K562 (cell line): ENCODE results near the gene CYRIA.

Experiments
- ARHGAP35 ChIP-seq: fragments of 450-650 bp; IDR thresholded peaks from 2 replicates; pipeline ENCODE4 v1.6.1; 2018; ENCODE audit not compliant: partially characterized antibody
- BHLHE40 ChIP-seq: IDR thresholded peaks from 2 replicates; pipeline ENCODE4 v1.6.1; 2011; ENCODE audit warnings: low read length, improper control_type of control experiment
- CEBPB ChIP-seq: fragments of 450-650 bp; IDR thresholded peaks from 2 replicates; pipeline ENCODE4 v1.6.1; 2016; ENCODE audit warnings: missing genetic modification characterization, missing compliant biosample characterization
- MYC ChIP-seq, 2 experiments: fragments of 250-450 bp in 1 of 2; sonication (Bioruptor Pico) in 1 of 2; IDR thresholded peaks; 2 replicates each; pipeline versions ENCODE4 v1.5.1 to v1.6.1; 2012 to 2021; ENCODE audit warnings: low read depth in 2 of 2, borderline replicate concordance in 1 of 2, improper control_type of control experiment in 1 of 2, low read length in 1 of 2, mild to moderate bottlenecking in 1 of 2, moderate library complexity in 1 of 2
- POLR2A ChIP-seq: fragments of 450-650 bp; conservative IDR thresholded peaks from 2 replicates; pipeline ENCODE4 v1.6.1; 2016
- SREBF1 ChIP-seq: fragments of 150-350 bp; IDR thresholded peaks from 2 replicates; pipeline ENCODE4 v1.6.1; 2014; ENCODE audit warnings: antibody characterized with exemption, low read depth, low read length, borderline replicate concordance
- ZNF589 ChIP-seq: fragments of 200-800 bp; sonication (Bioruptor generic); IDR thresholded peaks from 2 replicates; pipeline ENCODE4 v1.6.1; 2016; ENCODE audit warnings: low read depth, missing genetic modification characterization, missing compliant biosample characterization
- TF ChIP-seq, protein P1 (sequence below): fragments of 450-650 bp; IDR thresholded peaks from 2 replicates; pipeline ENCODE4 v1.6.1; 2018; ENCODE audit not compliant: partially characterized antibody
- TF ChIP-seq, protein P2 (sequence below), 3 experiments: IDR thresholded peaks in 2 of 3; conservative IDR thresholded peaks in 1 of 3; 2 replicates each; pipeline ENCODE4 v1.5.1; 2011 to 2012; ENCODE audit warnings: low read length in 3 of 3, mild to moderate bottlenecking in 3 of 3, control low read depth in 2 of 3, improper control_type of control experiment in 1 of 3, inconsistent platforms in 1 of 3, low read depth in 1 of 3, mixed read lengths in 1 of 3, moderate library complexity in 1 of 3; ENCODE audit not compliant: insufficient read depth in 2 of 3

DNA sequence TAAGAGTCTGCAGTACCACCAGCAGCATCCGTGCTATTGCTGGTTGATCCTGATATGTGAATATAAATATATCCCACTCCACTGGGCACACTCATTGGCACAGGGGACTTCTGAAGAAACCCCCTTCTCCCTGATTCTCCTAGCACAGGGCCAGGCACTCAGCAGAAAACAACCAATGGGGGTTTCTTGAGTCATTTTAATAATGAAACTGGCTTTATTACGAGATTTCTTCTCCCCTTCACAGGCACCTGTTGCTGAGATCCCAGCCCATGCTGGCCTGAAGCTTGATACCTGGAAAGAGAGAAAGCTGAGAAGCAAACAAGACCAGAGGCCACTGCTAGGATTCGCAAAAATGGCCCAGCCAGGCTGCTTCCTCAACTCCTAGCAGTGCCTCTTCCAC is 17.9 kb upstream of the CYRIA start:
- no peak for TF ChIP-seq BHLHE40
- TF ChIP-seq SREBF1, result no peak
- TF ChIP-seq, protein P1, sequence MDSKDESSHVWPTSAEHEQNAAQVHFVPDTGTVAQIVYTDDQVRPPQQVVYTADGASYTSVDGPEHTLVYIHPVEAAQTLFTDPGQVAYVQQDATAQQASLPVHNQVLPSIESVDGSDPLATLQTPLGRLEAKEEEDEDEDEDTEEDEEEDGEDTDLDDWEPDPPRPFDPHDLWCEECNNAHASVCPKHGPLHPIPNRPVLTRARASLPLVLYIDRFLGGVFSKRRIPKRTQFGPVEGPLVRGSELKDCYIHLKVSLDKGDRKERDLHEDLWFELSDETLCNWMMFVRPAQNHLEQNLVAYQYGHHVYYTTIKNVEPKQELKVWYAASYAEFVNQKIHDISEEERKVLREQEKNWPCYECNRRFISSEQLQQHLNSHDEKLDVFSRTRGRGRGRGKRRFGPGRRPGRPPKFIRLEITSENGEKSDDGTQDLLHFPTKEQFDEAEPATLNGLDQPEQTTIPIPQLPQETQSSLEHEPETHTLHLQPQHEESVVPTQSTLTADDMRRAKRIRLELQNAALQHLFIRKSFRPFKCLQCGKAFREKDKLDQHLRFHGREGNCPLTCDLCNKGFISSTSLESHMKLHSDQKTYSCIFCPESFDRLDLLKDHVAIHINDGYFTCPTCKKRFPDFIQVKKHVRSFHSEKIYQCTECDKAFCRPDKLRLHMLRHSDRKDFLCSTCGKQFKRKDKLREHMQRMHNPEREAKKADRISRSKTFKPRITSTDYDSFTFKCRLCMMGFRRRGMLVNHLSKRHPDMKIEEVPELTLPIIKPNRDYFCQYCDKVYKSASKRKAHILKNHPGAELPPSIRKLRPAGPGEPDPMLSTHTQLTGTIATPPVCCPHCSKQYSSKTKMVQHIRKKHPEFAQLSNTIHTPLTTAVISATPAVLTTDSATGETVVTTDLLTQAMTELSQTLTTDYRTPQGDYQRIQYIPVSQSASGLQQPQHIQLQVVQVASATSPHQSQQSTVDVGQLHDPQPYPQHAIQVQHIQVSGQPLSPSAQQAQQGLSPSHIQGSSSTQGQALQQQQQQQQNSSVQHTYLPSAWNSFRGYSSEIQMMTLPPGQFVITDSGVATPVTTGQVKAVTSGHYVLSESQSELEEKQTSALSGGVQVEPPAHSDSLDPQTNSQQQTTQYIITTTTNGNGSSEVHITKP, result no peak
- TF ChIP-seq ARHGAP35, result no peak
- TF ChIP-seq POLR2A, result no peak
- TF ChIP-seq CEBPB (tag), result no peak
- TF ChIP-seq MYC (IDR thresholded peaks at IDR 0.05; ENCODE audit: low read depth, low read length), result no peak
- TF ChIP-seq MYC (CRISPR knock-in tag; IDR thresholded peaks at IDR 0.05; ENCODE audit: borderline replicate concordance, low read depth), result no peak
- TF ChIP-seq ZNF589 (CRISPR knock-in tag), result no peak
- TF ChIP-seq, protein P2, sequence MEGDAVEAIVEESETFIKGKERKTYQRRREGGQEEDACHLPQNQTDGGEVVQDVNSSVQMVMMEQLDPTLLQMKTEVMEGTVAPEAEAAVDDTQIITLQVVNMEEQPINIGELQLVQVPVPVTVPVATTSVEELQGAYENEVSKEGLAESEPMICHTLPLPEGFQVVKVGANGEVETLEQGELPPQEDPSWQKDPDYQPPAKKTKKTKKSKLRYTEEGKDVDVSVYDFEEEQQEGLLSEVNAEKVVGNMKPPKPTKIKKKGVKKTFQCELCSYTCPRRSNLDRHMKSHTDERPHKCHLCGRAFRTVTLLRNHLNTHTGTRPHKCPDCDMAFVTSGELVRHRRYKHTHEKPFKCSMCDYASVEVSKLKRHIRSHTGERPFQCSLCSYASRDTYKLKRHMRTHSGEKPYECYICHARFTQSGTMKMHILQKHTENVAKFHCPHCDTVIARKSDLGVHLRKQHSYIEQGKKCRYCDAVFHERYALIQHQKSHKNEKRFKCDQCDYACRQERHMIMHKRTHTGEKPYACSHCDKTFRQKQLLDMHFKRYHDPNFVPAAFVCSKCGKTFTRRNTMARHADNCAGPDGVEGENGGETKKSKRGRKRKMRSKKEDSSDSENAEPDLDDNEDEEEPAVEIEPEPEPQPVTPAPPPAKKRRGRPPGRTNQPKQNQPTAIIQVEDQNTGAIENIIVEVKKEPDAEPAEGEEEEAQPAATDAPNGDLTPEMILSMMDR (IDR thresholded peaks at IDR 0.05 in 2 of 3, conservative IDR thresholded peaks at IDR 0.05 in 1 of 3; ENCODE audit: insufficient read depth in 2 of 3, low read depth in 1 of 3, low read length in 3 of 3), result no peak
